K562 (cell line): Measurements from ENCODE around the gene TMCO2.

ENCODE experiments used
- E2F6 ChIP-seq, 2 experiments: IDR thresholded peaks; 2 replicates each; pipeline ENCODE4 v1.6.1; 2011; ENCODE audit warnings: borderline replicate concordance in 1 of 2, control low read depth in 1 of 2, low read depth in 1 of 2, low read length in 1 of 2, mild to moderate bottlenecking in 1 of 2, mixed read lengths in 1 of 2, moderate library complexity in 1 of 2; ENCODE audit not compliant: insufficient read depth in 1 of 2, insufficient read length in 1 of 2, poor library complexity in 1 of 2, severe bottlenecking in 1 of 2; ENCODE audit errors: extremely low read depth in 1 of 2
- ESRRB ChIP-seq: fragments of 250-450 bp; sonication (Bioruptor Pico); IDR thresholded peaks from 2 replicates; pipeline ENCODE4 v1.5.0; 2020; ENCODE audit warnings: mild to moderate bottlenecking, moderate library complexity, borderline replicate concordance
- EZH2 ChIP-seq: IDR thresholded peaks from 2 replicates; pipeline ENCODE4 v1.6.1; 2012; ENCODE audit warnings: low read depth, mild to moderate bottlenecking, inconsistent platforms, low read length, borderline replicate concordance
- FIP1L1 ChIP-seq: fragments of 200-400 bp; formaldehyde crosslinking; IDR thresholded peaks from 2 replicates; pipeline ENCODE4 v1.6.1; 2018; ENCODE audit warnings: mild to moderate bottlenecking, low read depth, low read length; ENCODE audit not compliant: poor library complexity, severe bottlenecking
- GATA2 ChIP-seq: sonication (generic); formaldehyde crosslinking; IDR thresholded peaks from 2 replicates; pipeline ENCODE4 v1.4.0; 2020; ENCODE audit warnings: mild to moderate bottlenecking, missing genetic modification reagents
- MYC ChIP-seq, 2 experiments: fragments of 250-450 bp in 1 of 2; sonication (Bioruptor Pico) in 1 of 2; IDR thresholded peaks; 2 replicates each; pipeline versions ENCODE4 v1.5.1 to v1.6.1; 2012 to 2021; ENCODE audit warnings: low read depth in 2 of 2, borderline replicate concordance in 1 of 2, improper control_type of control experiment in 1 of 2, low read length in 1 of 2, mild to moderate bottlenecking in 1 of 2, moderate library complexity in 1 of 2
- NEUROD1 ChIP-seq: fragments of 150-350 bp; IDR thresholded peaks from 2 replicates; pipeline ENCODE4 v1.6.1; 2014; ENCODE audit warnings: borderline replicate concordance, low read length, low read depth; ENCODE audit not compliant: partially characterized antibody
- TCF3 ChIP-seq: sonication (generic); formaldehyde crosslinking; IDR thresholded peaks from 2 replicates; pipeline ENCODE4 v1.4.0; 2020; ENCODE audit warnings: mild to moderate bottlenecking, missing genetic modification reagents
- ZC3H11A ChIP-seq: IDR thresholded peaks from 2 replicates; pipeline ENCODE4 v1.6.1; 2012; ENCODE audit warnings: low read depth, low read length, improper control_type of control experiment
- ZNF274 ChIP-seq: IDR thresholded peaks from 2 replicates; pipeline ENCODE4 v1.6.1; 2011; ENCODE audit warnings: low read depth, mild to moderate bottlenecking, low read length, moderate library complexity, borderline replicate concordance
- TF ChIP-seq, protein P1 (sequence below), 2 experiments: fragments of 450-650 bp; IDR thresholded peaks; 2 replicates each; pipeline ENCODE4 v1.6.1; 2016; ENCODE audit warnings: mild to moderate bottlenecking in 2 of 2, borderline replicate concordance in 1 of 2, low read depth in 1 of 2, moderate library complexity in 1 of 2

GRCh38 chr1:40265919-40266318 lies 18.2 kb downstream of the TMCO2 start:
- TF ChIP-seq, protein P1, sequence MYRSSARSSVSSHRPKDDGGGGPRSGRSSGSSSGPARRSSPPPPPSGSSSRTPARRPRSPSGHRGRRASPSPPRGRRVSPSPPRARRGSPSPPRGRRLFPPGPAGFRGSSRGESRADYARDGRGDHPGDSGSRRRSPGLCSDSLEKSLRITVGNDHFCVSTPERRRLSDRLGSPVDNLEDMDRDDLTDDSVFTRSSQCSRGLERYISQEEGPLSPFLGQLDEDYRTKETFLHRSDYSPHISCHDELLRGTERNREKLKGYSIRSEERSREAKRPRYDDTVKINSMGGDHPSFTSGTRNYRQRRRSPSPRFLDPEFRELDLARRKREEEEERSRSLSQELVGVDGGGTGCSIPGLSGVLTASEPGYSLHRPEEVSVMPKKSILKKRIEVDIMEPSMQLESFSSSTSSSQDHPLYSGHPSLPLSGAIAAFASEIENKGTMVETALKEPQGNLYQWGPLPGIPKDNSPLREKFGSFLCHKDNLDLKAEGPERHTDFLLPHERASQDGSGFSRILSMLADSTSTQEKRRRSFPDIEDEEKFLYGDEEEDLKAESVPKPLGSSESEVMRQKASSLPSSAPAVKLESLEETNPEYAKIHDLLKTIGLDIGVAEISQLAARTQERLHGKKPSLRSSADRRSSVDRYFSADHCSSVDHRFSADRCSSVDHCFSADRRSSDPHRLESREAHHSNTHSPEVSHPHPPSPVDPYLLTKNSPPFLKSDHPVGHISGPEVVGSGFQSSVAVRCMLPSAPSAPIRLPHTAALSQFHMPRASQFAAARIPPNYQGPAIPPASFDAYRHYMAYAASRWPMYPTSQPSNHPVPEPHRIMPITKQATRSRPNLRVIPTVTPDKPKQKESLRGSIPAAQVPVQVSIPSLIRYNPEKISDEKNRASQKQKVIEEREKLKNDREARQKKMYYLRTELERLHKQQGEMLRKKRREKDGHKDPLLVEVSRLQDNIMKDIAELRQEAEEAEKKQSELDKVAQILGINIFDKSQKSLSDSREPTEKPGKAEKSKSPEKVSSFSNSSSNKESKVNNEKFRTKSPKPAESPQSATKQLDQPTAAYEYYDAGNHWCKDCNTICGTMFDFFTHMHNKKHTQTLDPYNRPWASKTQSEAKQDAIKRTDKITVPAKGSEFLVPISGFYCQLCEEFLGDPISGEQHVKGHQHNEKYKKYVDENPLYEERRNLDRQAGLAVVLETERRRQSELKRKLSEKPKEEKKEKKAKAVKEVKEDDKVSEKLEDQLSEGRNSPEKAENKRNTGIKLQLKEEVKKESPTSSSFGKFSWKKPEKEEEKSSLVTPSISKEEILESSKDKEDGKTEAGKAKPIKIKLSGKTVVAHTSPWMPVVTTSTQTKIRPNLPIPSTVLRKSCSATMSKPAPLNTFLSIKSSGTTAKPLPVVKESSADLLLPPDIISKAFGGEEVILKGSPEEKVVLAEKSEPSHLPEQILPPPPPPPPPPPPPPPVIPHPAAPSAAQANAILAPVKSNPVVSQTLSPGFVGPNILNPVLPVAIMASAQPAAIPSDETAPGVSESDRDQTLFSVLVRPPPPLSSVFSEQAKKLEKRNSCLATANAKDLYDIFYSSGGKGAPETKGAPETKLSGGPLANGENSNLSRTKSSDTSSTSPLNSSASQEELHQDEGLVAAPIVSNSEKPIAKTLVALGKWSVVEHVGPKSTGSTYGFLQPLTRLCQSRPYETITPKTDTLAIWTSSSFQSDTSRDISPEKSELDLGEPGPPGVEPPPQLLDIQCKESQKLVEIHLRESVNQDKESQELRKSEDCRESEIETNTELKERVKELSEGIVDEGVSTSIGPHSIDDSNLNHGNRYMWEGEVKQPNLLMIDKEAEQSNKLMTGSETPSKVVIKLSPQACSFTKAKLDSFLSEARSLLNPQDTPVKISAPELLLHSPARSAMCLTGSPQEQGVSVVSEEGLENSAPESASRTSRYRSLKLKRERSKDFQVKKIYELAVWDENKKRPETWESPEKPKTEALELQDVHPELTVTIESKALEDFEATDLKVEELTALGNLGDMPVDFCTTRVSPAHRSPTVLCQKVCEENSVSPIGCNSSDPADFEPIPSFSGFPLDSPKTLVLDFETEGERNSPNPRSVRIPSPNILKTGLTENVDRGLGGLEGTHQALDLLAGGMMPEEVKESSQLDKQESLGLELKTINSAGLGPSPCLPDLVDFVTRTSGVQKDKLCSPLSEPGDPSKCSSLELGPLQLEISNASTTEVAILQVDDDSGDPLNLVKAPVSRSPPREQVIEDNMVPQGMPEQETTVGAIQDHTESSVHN (IDR thresholded peaks at IDR 0.05; ENCODE audit: borderline replicate concordance in 1 of 2, low read depth in 1 of 2) = no peak
- TF ChIP-seq TCF3 (CRISPR knock-in tag) (no peak), EZH2 (no peak), NEUROD1 (no peak), MYC (IDR thresholded peaks at IDR 0.05; ENCODE audit: low read depth, low read length) (no peak), MYC (CRISPR knock-in tag; IDR thresholded peaks at IDR 0.05; ENCODE audit: borderline replicate concordance, low read depth) (no peak), GATA2 (no peak), ESRRB (CRISPR knock-in tag) (no peak), ZNF274 (no peak), E2F6 (IDR thresholded peaks at IDR 0.05; ENCODE audit: borderline replicate concordance in 1 of 2, extremely low read depth in 1 of 2, insufficient read depth in 1 of 2, insufficient read length in 1 of 2, low read depth in 1 of 2, low read length in 1 of 2, poor library complexity in 1 of 2, severe bottlenecking in 1 of 2) (no peak), FIP1L1 (no peak), ZC3H11A (no peak)
